Measurements from ENCODE around the gene TTC38.
A peak's percentile ranks its signal among the peaks of the same experiment; 100 is the strongest.

The TTC38 gene

DNA sequence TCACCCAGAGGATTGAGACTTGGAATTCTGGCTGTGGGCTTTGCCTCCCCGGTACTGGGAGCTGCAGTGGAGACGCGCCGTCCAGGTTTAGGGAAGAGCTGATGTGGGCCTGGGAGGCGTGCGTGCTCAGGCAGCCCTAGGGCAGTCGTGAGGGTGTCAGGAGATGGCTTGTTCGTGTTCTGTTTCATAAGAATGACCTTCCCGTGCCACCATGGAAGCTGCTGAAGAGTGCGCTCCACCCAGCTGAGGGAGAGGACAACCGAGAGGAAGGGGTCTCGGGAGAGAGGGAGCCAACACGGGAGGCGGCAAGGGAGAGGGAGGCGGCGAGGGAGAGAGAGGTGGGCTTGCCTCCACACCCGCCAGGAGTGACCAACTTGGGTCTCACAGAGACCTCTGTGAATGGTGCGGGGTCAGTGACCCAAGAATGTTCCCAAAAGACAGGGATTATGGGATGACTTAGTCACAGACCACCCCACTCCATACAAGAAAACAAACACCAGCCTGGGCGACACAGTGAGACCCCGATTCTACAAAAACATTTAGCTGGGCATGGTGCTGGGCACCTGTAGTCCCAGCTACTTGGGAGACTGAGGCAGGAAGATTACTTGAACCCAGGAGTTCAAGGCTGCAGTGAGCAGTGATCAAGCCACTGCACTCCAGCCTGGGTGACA, 53.0 kb downstream of the TTC38 start:
- Histone ChIP-seq H3K4me3 (ENCODE audit: low read length) (no peak overlapping the region), H4K20me1 (ENCODE audit: insufficient read depth, low read length) (peaks cover 6% of the 10 kb centered on the region; the same call in 1 of the 2 replicates), H3K9me3 (ENCODE audit: insufficient read depth, low read length) (no peaks in the 10 kb centered on the region), H3K27me3 (ENCODE audit: low read depth, low read length) (no peaks in the 10 kb centered on the region), H3K9ac (ENCODE audit: low read length) (no peak overlapping the region), H3K36me3 (replicated peaks; ENCODE audit: low read depth, low read length) (peaks cover 77% of the 10 kb centered on the region), H3K4me2 (ENCODE audit: low read length) (no peak overlapping the region), H3K4me1 (ENCODE audit: low read length) (peaks cover 14% of the 10 kb centered on the region), H3K27ac (ENCODE audit: low read length) (no peak overlapping the region), H3K79me2 (ENCODE audit: low read length) (peaks cover 34% of the 10 kb centered on the region; the same call in 1 of the 2 replicates), H2AFZ (ENCODE audit: low read depth, low read length) (no peak overlapping the region)
- TF ChIP-seq, protein P1, sequence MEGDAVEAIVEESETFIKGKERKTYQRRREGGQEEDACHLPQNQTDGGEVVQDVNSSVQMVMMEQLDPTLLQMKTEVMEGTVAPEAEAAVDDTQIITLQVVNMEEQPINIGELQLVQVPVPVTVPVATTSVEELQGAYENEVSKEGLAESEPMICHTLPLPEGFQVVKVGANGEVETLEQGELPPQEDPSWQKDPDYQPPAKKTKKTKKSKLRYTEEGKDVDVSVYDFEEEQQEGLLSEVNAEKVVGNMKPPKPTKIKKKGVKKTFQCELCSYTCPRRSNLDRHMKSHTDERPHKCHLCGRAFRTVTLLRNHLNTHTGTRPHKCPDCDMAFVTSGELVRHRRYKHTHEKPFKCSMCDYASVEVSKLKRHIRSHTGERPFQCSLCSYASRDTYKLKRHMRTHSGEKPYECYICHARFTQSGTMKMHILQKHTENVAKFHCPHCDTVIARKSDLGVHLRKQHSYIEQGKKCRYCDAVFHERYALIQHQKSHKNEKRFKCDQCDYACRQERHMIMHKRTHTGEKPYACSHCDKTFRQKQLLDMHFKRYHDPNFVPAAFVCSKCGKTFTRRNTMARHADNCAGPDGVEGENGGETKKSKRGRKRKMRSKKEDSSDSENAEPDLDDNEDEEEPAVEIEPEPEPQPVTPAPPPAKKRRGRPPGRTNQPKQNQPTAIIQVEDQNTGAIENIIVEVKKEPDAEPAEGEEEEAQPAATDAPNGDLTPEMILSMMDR (IDR thresholded peaks at IDR 0.05; ENCODE audit: low read depth, low read length): no peak
- no peak for TF ChIP-seq EZH2phosphoT487 (IDR thresholded peaks at IDR 0.05; ENCODE audit: low read depth)

DNA sequence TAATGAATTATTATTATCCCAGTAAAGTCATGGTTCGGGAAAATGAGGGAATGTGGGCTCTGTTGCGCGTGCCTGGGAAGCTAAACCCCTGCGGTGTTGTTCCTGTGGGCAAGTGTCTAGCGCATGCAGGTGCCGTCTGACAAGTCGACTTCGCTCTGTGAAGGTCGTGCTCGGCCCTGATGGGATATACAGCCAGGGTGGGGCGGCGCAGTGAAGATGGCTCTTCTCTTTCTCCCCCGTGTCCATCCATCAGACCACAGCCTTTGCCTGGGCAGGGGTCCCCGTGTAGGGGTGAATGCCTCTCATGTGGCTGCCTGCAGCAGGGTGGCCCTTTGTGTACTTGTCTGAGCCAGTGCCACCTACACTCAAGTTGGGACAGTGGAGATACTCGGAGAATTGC, 54.9 kb downstream of the TTC38 start:
- no peak for TF ChIP-seq EZH2phosphoT487 (IDR thresholded peaks at IDR 0.05; ENCODE audit: low read depth)
- TF ChIP-seq, protein P1 (IDR thresholded peaks at IDR 0.05; ENCODE audit: low read depth, low read length): no peak
- peaks cover 6% of the 10 kb centered on the region; the same call in 1 of the 2 replicates for H4K20me1 ChIP-seq (ENCODE audit: insufficient read depth, low read length)
- H2AFZ ChIP-seq (ENCODE audit: low read depth, low read length): no peak overlapping the region
- H3K36me3 ChIP-seq (replicated peaks; ENCODE audit: low read depth, low read length): peaks cover 72% of the 10 kb centered on the region
- H3K27me3 ChIP-seq (ENCODE audit: low read depth, low read length): no peaks in the 10 kb centered on the region
- no peaks in the 10 kb centered on the region for H3K9me3 ChIP-seq (ENCODE audit: insufficient read depth, low read length)
- peak overlapping the region; percentile 32 for H3K4me2 ChIP-seq (ENCODE audit: low read length)
- H3K79me2 ChIP-seq (ENCODE audit: low read length): peaks cover 27% of the 10 kb centered on the region; the same call in 1 of the 2 replicates
- 0 out of 2 replicates have a peak overlapping the region, but pooled peaks have one; percentile 4 for H3K4me3 ChIP-seq (ENCODE audit: low read length)
- H3K9ac ChIP-seq (ENCODE audit: low read length): no peak overlapping the region
- H3K27ac ChIP-seq (ENCODE audit: low read length): peak overlapping the region; percentile 59
- peaks cover 14% of the 10 kb centered on the region for H3K4me1 ChIP-seq (ENCODE audit: low read length)

DNA sequence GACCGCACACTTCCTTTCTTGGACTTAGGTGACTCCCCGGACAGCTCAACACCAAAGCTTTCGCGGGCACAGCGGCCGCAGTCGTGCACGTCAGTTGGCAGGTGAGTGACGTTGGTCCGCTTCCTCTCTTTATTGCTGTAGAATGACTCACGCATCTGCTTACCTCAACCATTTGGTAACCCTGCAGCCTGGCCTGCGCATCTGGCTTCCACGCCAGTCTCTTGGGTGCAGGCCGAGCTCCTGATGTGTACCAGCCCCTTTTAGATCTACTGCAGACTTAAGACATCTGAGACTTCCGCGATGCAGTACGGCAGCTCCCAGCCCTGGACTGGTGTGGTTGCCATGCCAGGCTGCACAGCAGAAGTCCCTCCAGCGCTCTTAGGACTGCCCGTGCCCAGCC, 55.4 kb downstream of the TTC38 start:
- Histone ChIP-seq H3K36me3 (replicated peaks; ENCODE audit: low read depth, low read length) (peaks cover 72% of the 10 kb centered on the region), H4K20me1 (ENCODE audit: insufficient read depth, low read length) (peaks cover 6% of the 10 kb centered on the region; the same call in 1 of the 2 replicates), H3K4me1 (ENCODE audit: low read length) (peaks cover 14% of the 10 kb centered on the region), H3K4me2 (ENCODE audit: low read length) (peak overlapping the region; percentile 32), H3K79me2 (ENCODE audit: low read length) (peaks cover 23% of the 10 kb centered on the region; the same call in 1 of the 2 replicates), H3K9me3 (ENCODE audit: insufficient read depth, low read length) (no peaks in the 10 kb centered on the region), H2AFZ (ENCODE audit: low read depth, low read length) (no peak overlapping the region), H3K9ac (ENCODE audit: low read length) (no peak overlapping the region), H3K27ac (ENCODE audit: low read length) (peak overlapping the region; percentile 59), H3K27me3 (ENCODE audit: low read depth, low read length) (no peaks in the 10 kb centered on the region), H3K4me3 (ENCODE audit: low read length) (peak overlapping the region; percentile 4; the same call in 1 of the 2 replicates)
- TF ChIP-seq EZH2phosphoT487 (IDR thresholded peaks at IDR 0.05; ENCODE audit: low read depth): no peak
- TF ChIP-seq, protein P1 (IDR thresholded peaks at IDR 0.05; ENCODE audit: low read depth, low read length): no peak

DNA sequence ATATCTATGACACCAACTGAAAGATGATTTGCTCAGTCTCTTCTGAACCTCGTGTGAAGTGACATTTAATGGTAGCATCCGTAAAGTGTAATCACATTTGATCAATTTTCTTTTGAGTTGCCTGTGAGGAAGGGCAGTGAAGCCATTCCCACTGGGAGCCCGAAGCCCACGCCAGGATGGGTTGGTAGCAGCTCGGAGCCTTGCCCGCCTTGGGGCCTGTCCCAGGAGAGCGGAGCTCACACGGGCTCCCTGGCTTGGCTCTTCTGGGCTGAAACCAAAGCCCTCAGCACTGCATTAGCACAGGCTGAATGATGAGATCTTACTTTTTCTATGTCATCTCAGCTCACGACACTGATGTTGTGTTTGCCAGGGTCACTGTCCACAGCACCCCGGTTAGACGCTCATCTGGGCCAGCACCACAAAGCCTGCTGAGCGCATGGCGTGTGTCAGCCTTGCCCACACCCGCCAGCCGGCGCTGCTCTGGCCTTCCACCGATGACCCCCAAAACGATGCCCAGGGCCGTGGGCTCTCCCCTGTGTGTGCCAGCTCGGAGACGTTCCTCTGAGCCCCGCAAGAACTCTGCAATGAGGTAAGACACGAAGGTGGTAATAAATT, 58.4 kb downstream of the TTC38 start:
- no peak overlapping the region for H3K9ac ChIP-seq (ENCODE audit: low read length)
- H3K36me3 ChIP-seq (replicated peaks; ENCODE audit: low read depth, low read length): peaks cover 70% of the 10 kb centered on the region
- H3K79me2 ChIP-seq (ENCODE audit: low read length): peaks cover 5% of the 10 kb centered on the region; the same call in 1 of the 2 replicates
- H3K4me3 ChIP-seq (ENCODE audit: low read length): no peak overlapping the region
- H3K27ac ChIP-seq (ENCODE audit: low read length): no peak overlapping the region
- H3K4me1 ChIP-seq (ENCODE audit: low read length): peaks cover 14% of the 10 kb centered on the region
- H3K27me3 ChIP-seq (ENCODE audit: low read depth, low read length): no peaks in the 10 kb centered on the region
- H4K20me1 ChIP-seq (ENCODE audit: insufficient read depth, low read length): peaks cover 6% of the 10 kb centered on the region; the same call in 1 of the 2 replicates
- no peak overlapping the region for H3K4me2 ChIP-seq (ENCODE audit: low read length)
- no peaks in the 10 kb centered on the region for H3K9me3 ChIP-seq (ENCODE audit: insufficient read depth, low read length)
- H2AFZ ChIP-seq (ENCODE audit: low read depth, low read length): no peak overlapping the region
- TF ChIP-seq, protein P1 (IDR thresholded peaks at IDR 0.05; ENCODE audit: low read depth, low read length): no peak
- no peak for TF ChIP-seq EZH2phosphoT487 (IDR thresholded peaks at IDR 0.05; ENCODE audit: low read depth)

Measured in OCI-LY3 (cell line).